Stomach smooth muscle (tissue), 2 donors: Measurements from ENCODE around the gene MSANTD7.
"Not testable (repeated sequence)": the region's sequence is repeated elsewhere in the genome, so short reads cannot be mapped to it uniquely, and the experiment has no call there.

Experiments
- H3K27ac ChIP-seq: one replicate; pipeline ENCODE4 v1.7.0; 2013; ENCODE audit warnings: mild to moderate bottlenecking, low read length, inconsistent platforms
- H3K27me3 ChIP-seq, 2 donors: one replicate each; pipeline ENCODE4 v1.7.0; 2013; ENCODE audit warnings: low read length in 2 of 2; ENCODE audit not compliant: insufficient read depth in 2 of 2, control insufficient read depth in 1 of 2
- H3K36me3 ChIP-seq, 2 donors: one replicate each; pipeline ENCODE4 v1.7.0; 2013; ENCODE audit warnings: low read length in 2 of 2; ENCODE audit not compliant: control insufficient read depth in 2 of 2, insufficient read depth in 2 of 2
- H3K4me1 ChIP-seq: one replicate; pipeline ENCODE4 v1.7.0; 2013; ENCODE audit warnings: low read length; ENCODE audit not compliant: control insufficient read depth, insufficient read depth
- H3K4me3 ChIP-seq, 2 donors: one replicate each; pipeline ENCODE4 v1.7.0; 2013; ENCODE audit warnings: low read length in 2 of 2
- H3K9ac ChIP-seq, 2 donors: one replicate each; pipeline ENCODE4 v1.7.0; 2013; ENCODE audit warnings: low read length in 2 of 2, mild to moderate bottlenecking in 1 of 2
- H3K9me3 ChIP-seq, 2 donors: one replicate each; pipeline ENCODE4 v1.7.0; 2013; ENCODE audit warnings: low read length in 2 of 2; ENCODE audit not compliant: control insufficient read depth in 2 of 2
- donor health status: healthy.
- donor health status: Pancreatic carcinoma.

The MSANTD7 gene

DNA sequence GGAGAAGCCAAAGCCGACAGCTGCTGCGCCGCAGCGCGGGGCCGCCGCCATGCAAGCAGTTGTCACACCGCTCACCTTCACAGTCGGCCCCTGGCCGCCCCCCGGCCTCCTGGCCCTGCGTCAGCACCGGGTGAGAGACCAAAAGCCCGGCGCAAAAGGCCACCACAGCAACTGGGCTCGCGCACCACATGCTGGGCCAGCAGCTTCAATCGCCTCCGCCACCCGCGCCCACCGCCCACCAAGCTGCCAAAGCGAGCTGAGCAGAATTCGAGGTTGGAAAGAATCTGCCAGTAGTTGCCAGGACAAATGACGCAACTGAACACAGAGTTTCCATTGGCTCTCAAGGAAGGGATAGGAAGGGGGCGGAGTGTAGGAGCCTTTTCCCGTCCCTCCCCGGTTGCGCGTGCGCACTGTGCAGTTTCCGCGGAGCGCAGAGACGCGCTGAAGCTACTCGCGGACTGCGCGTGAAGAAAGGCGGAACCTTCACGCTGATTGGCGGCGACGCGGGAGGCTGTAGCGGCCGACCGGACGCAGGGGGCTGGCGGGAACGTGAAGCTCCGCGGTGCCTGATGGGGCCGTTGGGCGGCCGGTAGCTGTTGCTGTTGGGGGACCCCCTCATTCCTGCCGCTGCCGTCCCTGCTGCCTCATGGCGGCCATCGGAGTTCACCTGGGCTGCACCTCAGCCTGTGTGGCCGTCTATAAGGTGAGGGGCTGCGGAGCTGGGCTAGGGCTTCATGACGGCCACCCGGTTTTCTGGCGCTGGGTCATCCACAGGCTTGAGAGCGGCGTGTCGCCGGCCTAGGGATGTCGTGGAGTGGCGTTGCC is at the start of gene MSANTD7, which contains the start of the genes CDNF and HSPA14:
MSANTD7 (plus strand) TSS at position 550 of the 825 bp plus-strand sequence. CDS start 3,979 bp downstream, outside the sequence.
CDNF (minus strand) TSS at position 281 of the 825 bp plus-strand sequence; CDS start at position 190, 91 bp downstream.
HSPA14 (plus strand) TSS at position 550 of the 825 bp plus-strand sequence; CDS start at position 647, 97 bp downstream.
- Histone ChIP-seq H3K9ac (peak within 1 kb of the TSS; percentile 88 to 94), H3K9me3 (no peaks in the 10 kb centered on the region), H3K4me1 (peaks cover 19% of the 10 kb centered on the region), H3K27ac (peak within 1 kb of the TSS; percentile 97), H3K36me3 (peaks cover 6 to 16% of the 10 kb centered on the region in 2 donors), H3K4me3 (peak within 1 kb of the TSS; percentile 86 to 96), H3K27me3 (no peaks in the 10 kb centered on the region)

- Histone ChIP-seq H3K9ac (no peak overlapping the region), H3K4me1 (no peaks in the 10 kb centered on the region), H3K27me3 (no peaks in the 10 kb centered on the region), H3K36me3 (no peaks in the 10 kb centered on the region), H3K27ac (no peak overlapping the region), H3K9me3 (peaks cover 0 to 2% of the 10 kb centered on the region in 2 donors), H3K4me3 (no peak overlapping the region)
These were observed 39.5 kb upstream of the MSANTD7 start for GRCh38 chr10:14798636-14799035.

DNA sequence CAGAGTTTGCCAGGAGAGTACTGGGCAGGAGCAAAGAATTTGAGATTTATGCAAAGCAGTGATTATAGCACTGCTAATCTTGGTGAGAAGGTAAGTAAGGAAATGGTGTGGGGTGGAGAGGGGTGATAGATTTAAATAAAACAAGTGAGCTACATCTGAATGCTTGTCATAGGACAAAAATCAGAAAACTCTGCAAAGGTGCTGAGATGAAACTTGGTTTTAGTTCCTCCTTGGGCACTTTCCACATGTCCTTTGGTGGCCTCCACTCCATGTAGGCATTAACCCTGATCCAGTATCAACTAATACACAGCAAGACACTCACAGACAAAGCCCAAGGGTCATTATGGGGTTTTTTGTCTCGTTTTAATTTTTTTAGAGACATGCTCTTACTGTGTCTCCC is 37.7 kb upstream of the MSANTD7 start:
- Histone ChIP-seq H3K36me3 (no peaks in the 10 kb centered on the region), H3K27ac (no peak overlapping the region), H3K4me1 (no peaks in the 10 kb centered on the region), H3K27me3 (no peaks in the 10 kb centered on the region), H3K4me3 (no peak overlapping the region), H3K9ac (no peak overlapping the region), H3K9me3 (peaks cover 0 to 2% of the 10 kb centered on the region in 2 donors)

DNA sequence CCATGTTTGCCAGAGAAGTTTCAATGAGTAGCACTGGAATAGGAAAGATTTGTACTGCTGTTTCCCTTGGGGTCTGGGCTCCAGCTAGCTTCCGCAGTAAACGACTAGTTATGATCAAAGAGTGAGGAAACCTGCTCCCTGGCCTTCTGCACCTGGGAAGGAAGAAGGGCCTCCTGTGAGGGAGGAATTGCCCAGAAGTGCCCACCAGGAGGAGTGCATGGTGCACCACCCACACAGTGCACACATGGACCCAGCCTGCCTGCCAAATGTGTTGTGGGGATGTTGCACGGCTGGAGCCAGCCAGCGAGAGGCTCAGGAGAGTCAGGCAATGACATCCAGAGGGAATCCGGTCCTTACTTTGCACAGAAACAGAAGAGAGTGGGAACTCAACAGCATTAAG is 36.4 kb upstream of the MSANTD7 start:
- no peak overlapping the region for H3K4me3 ChIP-seq
- peaks cover 0 to 2% of the 10 kb centered on the region in 2 donors for H3K9me3 ChIP-seq

DNA sequence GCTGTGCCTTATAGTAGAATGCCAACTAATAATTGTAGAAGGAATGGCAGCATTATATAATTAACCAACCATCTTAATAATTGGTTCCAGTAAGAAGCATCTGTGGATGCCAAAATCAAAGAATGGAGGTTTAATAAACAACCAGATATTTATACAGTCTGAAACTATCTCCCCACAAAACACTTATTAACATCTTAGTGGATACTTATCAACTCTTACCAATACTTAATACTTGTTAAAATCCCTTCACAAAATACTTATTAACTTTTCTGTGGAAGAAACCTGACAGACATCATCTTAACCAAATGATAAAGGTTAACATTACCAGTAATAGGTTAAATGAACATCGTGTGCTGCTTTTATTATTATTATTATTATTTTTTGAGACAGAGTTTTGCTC is 34.3 kb upstream of the MSANTD7 start:
- H3K27me3 ChIP-seq = no peaks in the 10 kb centered on the region
- no peaks in the 10 kb centered on the region for H3K36me3 ChIP-seq
- H3K9ac ChIP-seq = no peak overlapping the region
- H3K27ac ChIP-seq = no peak overlapping the region
- peaks cover 0 to 2% of the 10 kb centered on the region in 2 donors for H3K9me3 ChIP-seq
- no peak overlapping the region for H3K4me3 ChIP-seq
- H3K4me1 ChIP-seq = no peaks in the 10 kb centered on the region

More for the DNA sequence above, 36.4 kb upstream of the MSANTD7 start:
- Histone ChIP-seq H3K36me3 (no peaks in the 10 kb centered on the region), H3K27ac (no peak overlapping the region), H3K9ac (no peak overlapping the region), H3K27me3 (no peaks in the 10 kb centered on the region), H3K4me1 (no peaks in the 10 kb centered on the region)

DNA sequence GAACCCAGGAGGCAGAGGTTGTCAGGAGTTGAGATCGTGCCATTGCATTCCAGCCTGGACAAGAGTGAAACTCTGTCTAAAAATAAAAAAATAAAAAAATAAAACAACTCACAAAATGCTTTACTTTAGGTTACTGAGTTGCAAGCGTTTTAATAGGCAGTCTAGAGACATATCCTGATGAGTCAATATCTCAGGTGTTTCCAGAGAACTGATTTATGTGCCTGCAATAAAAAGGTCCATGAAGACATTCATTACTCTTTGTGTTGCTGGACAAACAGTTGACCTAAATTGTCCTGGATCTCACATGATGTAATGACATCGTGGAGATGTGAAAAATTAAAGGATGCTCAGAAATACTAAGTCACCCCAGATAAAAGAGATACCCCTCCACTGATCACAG is 31.8 kb upstream of the MSANTD7 start:
- no peaks in the 10 kb centered on the region for H3K36me3 ChIP-seq
- no peak overlapping the region for H3K4me3 ChIP-seq
- no peak overlapping the region for H3K27ac ChIP-seq
- H3K9me3 ChIP-seq = peaks cover 0 to 2% of the 10 kb centered on the region in 2 donors
- no peak overlapping the region for H3K9ac ChIP-seq
- no peaks in the 10 kb centered on the region for H3K27me3 ChIP-seq
- H3K4me1 ChIP-seq = no peaks in the 10 kb centered on the region

- Histone ChIP-seq H3K9ac (no peak overlapping the region), H3K36me3 (no peaks in the 10 kb centered on the region), H3K4me1 (no peaks in the 10 kb centered on the region), H3K27ac (no peak overlapping the region), H3K4me3 (no peak overlapping the region), H3K9me3 (no peaks in the 10 kb centered on the region), H3K27me3 (no peaks in the 10 kb centered on the region)
These were observed 26.8 kb upstream of the MSANTD7 start for GRCh38 chr10:14810969-14811953.

DNA sequence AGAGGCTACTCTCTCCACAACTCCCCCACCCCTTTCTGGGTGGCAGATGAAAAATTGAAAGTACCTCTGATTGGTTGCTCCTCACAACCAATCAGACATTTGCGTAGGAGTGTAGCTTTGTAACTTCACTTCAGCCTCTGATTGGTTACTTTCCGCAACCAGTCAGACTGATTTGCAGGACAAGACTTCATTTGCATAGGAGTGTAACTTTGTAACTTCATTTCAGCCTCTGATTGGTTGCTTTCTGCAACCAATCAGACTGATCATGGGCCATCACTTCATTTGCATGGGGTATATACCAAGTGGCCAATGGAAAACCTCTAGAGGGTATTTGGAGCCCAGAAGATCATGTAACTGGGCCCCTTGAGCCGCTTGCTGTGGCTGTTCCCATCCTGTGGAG is 25.8 kb upstream of the MSANTD7 start:
- H3K9ac ChIP-seq = no peak overlapping the region
- no peaks in the 10 kb centered on the region for H3K27me3 ChIP-seq
- H3K4me3 ChIP-seq = no peak overlapping the region
- no peaks in the 10 kb centered on the region for H3K9me3 ChIP-seq
- no peaks in the 10 kb centered on the region for H3K36me3 ChIP-seq
- H3K4me1 ChIP-seq = no peaks in the 10 kb centered on the region
- no peak overlapping the region for H3K27ac ChIP-seq

GRCh38 chr10:14815681-14816080 is 22.4 kb upstream of the MSANTD7 start:
- Histone ChIP-seq H3K9me3 (no peaks in the 10 kb centered on the region), H3K4me1 (no peaks in the 10 kb centered on the region), H3K27me3 (no peaks in the 10 kb centered on the region), H3K36me3 (no peaks in the 10 kb centered on the region), H3K4me3 (no peak overlapping the region), H3K27ac (no peak overlapping the region), H3K9ac (no peak overlapping the region)

DNA sequence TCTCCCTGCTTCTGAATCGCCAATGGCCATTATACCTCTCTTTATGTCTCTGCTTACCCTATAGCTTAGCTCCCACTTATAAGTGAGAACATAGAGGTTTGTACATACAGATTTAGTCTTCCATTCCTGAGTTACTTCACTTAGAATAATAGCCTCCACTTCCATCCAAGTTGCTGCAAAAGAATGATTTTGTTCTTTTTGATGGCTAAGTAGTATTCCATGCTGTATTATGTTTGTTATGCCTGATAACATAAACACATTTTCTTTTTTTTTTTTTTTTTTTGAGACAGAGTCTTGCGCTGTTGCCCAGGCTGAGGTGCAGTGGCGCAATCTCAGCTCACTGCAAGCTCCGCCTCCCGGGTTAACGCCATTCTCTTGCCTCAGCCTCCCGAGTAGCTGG is 21.4 kb upstream of the MSANTD7 start:
- not testable (repeated sequence) for H3K4me1 ChIP-seq, H3K36me3 ChIP-seq, H3K9me3 ChIP-seq, H3K27ac ChIP-seq, H3K4me3 ChIP-seq, H3K27me3 ChIP-seq, H3K9ac ChIP-seq
